DMS153 treated with DMSO at 0.1 percent for 48 hours (cell line): ENCODE results near the gene EIF3I.

ENCODE experiments used
- DNase-seq: peaks from one replicate; lab custom pipeline; 2025; ENCODE audit not compliant: unreplicated experiment; lab: John Stamatoyannopoulos, UW

Gene EIF3I

GRCh38 chr1:32263744-32264143 lies 41.5 kb downstream of the EIF3I start:
- no peak for DNase-seq

- no peak for DNase-seq
Observed at GRCh38 chr1:32265846-32266245, 43.6 kb downstream of the EIF3I start.

- DNase-seq: no peak
Observed at GRCh38 chr1:32266921-32267591, 44.8 kb downstream of the EIF3I start.

- DNase-seq: no peak
Observed at GRCh38 chr1:32269744-32270143, 47.5 kb downstream of the EIF3I start.

GRCh38 chr1:32272557-32273390 lies 50.6 kb downstream of the EIF3I start:
- no peak for DNase-seq

- peak; percentile 95 for DNase-seq
Observed at GRCh38 chr1:32273391-32274208, 51.4 kb downstream of the EIF3I start.

GRCh38 chr1:32274646-32275340 lies 52.6 kb downstream of the EIF3I start:
- peak; percentile 20 for DNase-seq

GRCh38 chr1:32275424-32275823 lies 53.2 kb downstream of the EIF3I start:
- peak; percentile 54 for DNase-seq

GRCh38 chr1:32276032-32276782 lies 54.0 kb downstream of the EIF3I start:
- no peak for DNase-seq
